ENCODE results near the gene EPHB1. TPM values are rescaled to one million over a fixed set of nuclear protein-coding genes. Genes with fewer than 3 reads are reported as not detected.

EPHB1 gene
- polyA plus RNA-seq, 3 donors = 0.06 to 0.55 TPM; not detected in 1

DNA sequence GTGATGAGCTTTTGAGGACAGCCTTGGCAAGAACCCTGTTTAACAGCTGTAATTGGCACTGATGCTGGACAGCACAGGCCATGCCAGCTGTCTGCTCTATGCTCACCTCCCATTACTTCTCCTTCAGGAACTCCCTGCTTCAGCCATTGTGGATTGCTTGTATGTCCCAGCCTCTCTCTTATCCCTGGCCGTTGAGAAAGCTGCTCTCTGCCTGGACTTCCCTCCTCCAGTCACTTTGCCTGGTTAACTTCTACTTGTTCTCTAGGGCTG is 444.5 kb downstream of the EPHB1 start:
- Histone ChIP-seq H3K36me3 (replicated peaks in 1 of 2; ENCODE audit: control insufficient read depth in 1 of 2, insufficient read depth in 2 of 2, low read length in 2 of 2) (no peaks in the 10 kb centered on the region), H3K9me3 (replicated peaks in 1 of 2; ENCODE audit: control insufficient read depth in 1 of 2, insufficient read depth in 1 of 2, low read length in 2 of 2) (peaks cover 0 to 4% of the 10 kb centered on the region in 2 donors), H3K4me1 (ENCODE audit: control insufficient read depth in 1 of 2, insufficient read depth in 2 of 2, low read length in 2 of 2) (peaks cover 4 to 5% of the 10 kb centered on the region in 2 donors), H4K20me1 (ENCODE audit: insufficient read depth, low read length) (no peaks in the 10 kb centered on the region), H3K79me2 (ENCODE audit: insufficient read depth, low read length) (no peaks in the 10 kb centered on the region), H3K4me3 (replicated peaks in 1 of 3; ENCODE audit: low read depth in 2 of 3, low read length in 3 of 3) (no peak overlapping the region), H2AFZ (ENCODE audit: insufficient read depth, low read depth, low read length, poor library complexity, severe bottlenecking) (no peak overlapping the region), H3K9ac (ENCODE audit: insufficient read depth, low read length, poor library complexity, severe bottlenecking) (no peak overlapping the region), H3K4me2 (replicated peaks; ENCODE audit: extremely low read depth, low read length, poor library complexity, severe bottlenecking) (no peak overlapping the region), H3K27ac (ENCODE audit: low read depth in 1 of 2, low read length in 2 of 2) (no peak overlapping the region), H3K27me3 (ENCODE audit: control insufficient read depth in 2 of 2, insufficient read depth in 2 of 2, low read length in 2 of 2) (no peaks in the 10 kb centered on the region)
- Mint-ChIP-seq H3K27me3 (ENCODE audit: low read depth in 3 of 3) (peaks cover 8 to 12% (median 10%) of the 10 kb centered on the region in 3 donors), H3K4me1 (peaks cover 7% of the 10 kb centered on the region), H3K4me3 (no peak overlapping the region), H3K36me3 (no peaks in the 10 kb centered on the region), H3K27ac (no peak overlapping the region), H3K9me3 (peaks cover 0 to 5% (median 4%) of the 10 kb centered on the region in 7 donors)
- no CpG with 5 or more reads among the region's 1 CpG for WGBS (ENCODE audit: insufficient coverage)
- no peak for TF ChIP-seq CTCF (IDR thresholded peaks at IDR 0.05)
- intact Hi-C loops (cut with micrococcal nuclease) = no loop called here
- no peak for DNase-seq

DNA sequence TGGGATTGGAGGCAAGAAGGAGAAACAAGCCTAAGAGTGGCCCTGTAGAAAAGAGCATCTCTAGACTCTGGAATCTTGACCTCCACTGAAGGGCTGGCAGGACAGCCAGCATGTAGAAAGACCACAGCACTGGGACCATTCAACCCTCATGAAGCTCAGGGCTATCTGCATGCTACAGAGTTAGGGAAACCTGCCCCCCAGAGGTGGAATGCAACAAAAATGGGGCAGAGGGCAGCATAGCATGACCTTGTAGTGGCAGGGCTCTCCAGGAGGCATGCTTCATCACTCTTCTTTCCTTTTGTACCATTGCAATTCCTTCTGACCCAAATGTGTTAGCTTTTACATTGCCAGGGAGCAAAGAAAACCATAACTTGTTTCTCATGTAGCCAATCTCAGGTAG is 445.4 kb downstream of the EPHB1 start:
- Mint-ChIP-seq H3K27me3 (ENCODE audit: low read depth in 3 of 3) (peaks cover 8 to 12% (median 10%) of the 10 kb centered on the region in 3 donors), H3K9me3 (no peaks in the 10 kb centered on the region), H3K4me3 (no peak overlapping the region), H3K36me3 (no peaks in the 10 kb centered on the region), H3K27ac (peak overlapping the region in 1 of 7 donors; percentile 39), H3K4me1 (peaks cover 7% of the 10 kb centered on the region)
- H3K4me3 ChIP-seq (replicated peaks in 1 of 3; ENCODE audit: low read depth in 2 of 3, low read length in 3 of 3) = no peak overlapping the region
- H3K36me3 ChIP-seq (replicated peaks in 1 of 2; ENCODE audit: control insufficient read depth in 1 of 2, insufficient read depth in 2 of 2, low read length in 2 of 2) = no peaks in the 10 kb centered on the region
- no peak for TF ChIP-seq CTCF (IDR thresholded peaks at IDR 0.05)
- peaks cover 4 to 5% of the 10 kb centered on the region in 2 donors for H3K4me1 ChIP-seq (ENCODE audit: control insufficient read depth in 1 of 2, insufficient read depth in 2 of 2, low read length in 2 of 2)
- no peak overlapping the region for H3K27ac ChIP-seq (ENCODE audit: low read depth in 1 of 2, low read length in 2 of 2)
- no peak overlapping the region for H3K9ac ChIP-seq (ENCODE audit: insufficient read depth, low read length, poor library complexity, severe bottlenecking)
- no peak overlapping the region for H3K4me2 ChIP-seq (replicated peaks; ENCODE audit: extremely low read depth, low read length, poor library complexity, severe bottlenecking)
- intact Hi-C loops (cut with micrococcal nuclease) = no loop called here
- H2AFZ ChIP-seq (ENCODE audit: insufficient read depth, low read depth, low read length, poor library complexity, severe bottlenecking) = no peak overlapping the region
- no peak for DNase-seq
- no peaks in the 10 kb centered on the region for H3K79me2 ChIP-seq (ENCODE audit: insufficient read depth, low read length)
- H3K27me3 ChIP-seq (ENCODE audit: control insufficient read depth in 2 of 2, insufficient read depth in 2 of 2, low read length in 2 of 2) = no peaks in the 10 kb centered on the region
- H3K9me3 ChIP-seq (replicated peaks in 1 of 2; ENCODE audit: control insufficient read depth in 1 of 2, insufficient read depth in 1 of 2, low read length in 2 of 2) = no peaks in the 10 kb centered on the region
- H4K20me1 ChIP-seq (ENCODE audit: insufficient read depth, low read length) = no peaks in the 10 kb centered on the region
